ENCODE data around the gene ASB6. TPM values are rescaled to one million over a fixed set of nuclear protein-coding genes. Genes with fewer than 3 reads are reported as not detected.
"Not testable (repeated sequence)": the region's sequence is repeated elsewhere in the genome, so short reads cannot be mapped to it uniquely, and the experiment has no call there.

The ASB6 gene
- polyA plus RNA-seq, 2 of the 4 experiments (the other 2 are of a cell fraction): 9.2 to 17.3 TPM

DNA sequence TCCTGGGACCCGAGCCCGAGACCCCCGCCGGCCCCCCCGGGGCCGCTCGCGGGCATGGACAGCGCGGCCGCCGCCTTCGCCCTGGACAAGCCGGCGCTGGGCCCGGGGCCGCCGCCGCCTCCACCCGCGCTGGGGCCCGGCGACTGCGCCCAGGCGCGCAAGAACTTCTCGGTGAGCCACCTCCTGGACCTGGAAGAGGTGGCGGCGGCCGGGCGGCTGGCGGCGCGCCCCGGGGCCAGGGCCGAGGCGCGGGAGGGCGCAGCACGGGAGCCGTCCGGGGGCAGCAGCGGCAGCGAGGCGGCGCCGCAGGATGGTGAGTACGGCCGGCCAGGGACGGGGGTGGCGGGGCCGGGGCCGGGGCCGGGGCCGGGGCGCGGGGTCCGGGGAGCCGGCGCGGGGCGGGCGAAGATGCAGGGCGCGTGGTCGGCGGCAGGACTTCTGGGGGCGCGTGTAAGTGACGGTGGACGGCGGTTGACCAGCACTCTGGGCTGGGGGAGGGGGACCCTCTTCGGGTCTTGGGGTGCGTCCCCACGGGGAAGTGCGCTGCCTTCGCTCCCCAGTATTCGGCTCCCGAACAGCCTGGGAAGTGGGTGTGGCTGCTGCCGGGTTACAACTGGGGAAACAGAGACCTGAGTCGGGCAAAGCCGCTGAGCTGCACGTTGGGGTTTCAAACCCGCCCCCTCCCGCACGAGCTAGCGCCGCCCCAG, 24.0 kb upstream of the ASB6 start:
- H3K4me3 ChIP-seq: peak overlapping the region; percentile 77
- ChIA-PET CTCF (interaction anchor here (0.7 to 1.5 kb wide), 5 partner anchors 12 to 93 kb away, joined by 3 to 6 read pairs (median 3); no protein-coding TSS in a partner anchor), POLR2A (interaction anchor here (0.7 kb wide), 1 partner anchor 1247 kb away, joined by 3 read pairs; no protein-coding TSS in a partner anchor)
- H3K9me3 ChIP-seq: no peaks in the 10 kb centered on the region
- 68% methylated on average over 11 of the region's 88 CpGs for WGBS (ENCODE audit: missing lambda C conversion rate)
- ATAC-seq: peak in 1 of 2 experiments; percentile 53; a peak in 3 of 6 replicates
- no peak for FAIRE-seq
- H3K4me1 ChIP-seq: peaks cover 18% of the 10 kb centered on the region; the same call in 1 of the 3 replicates
- peak overlapping the region; percentile 86 for H3K4me2 ChIP-seq
- H3K27ac ChIP-seq: peak overlapping the region; percentile 82 to 86
- no peak for DNase-seq (ENCODE audit: low read depth in 1 of 2, low spot score in 1 of 2)
- TF ChIP-seq MYC (IDR thresholded peaks at IDR 0.05; ENCODE audit: borderline replicate concordance, low read length) (no peak), SMC3 (IDR thresholded peaks at IDR 0.05) (0 out of 3 replicates have a peak, but pooled peaks have one; percentile 9)

DNA sequence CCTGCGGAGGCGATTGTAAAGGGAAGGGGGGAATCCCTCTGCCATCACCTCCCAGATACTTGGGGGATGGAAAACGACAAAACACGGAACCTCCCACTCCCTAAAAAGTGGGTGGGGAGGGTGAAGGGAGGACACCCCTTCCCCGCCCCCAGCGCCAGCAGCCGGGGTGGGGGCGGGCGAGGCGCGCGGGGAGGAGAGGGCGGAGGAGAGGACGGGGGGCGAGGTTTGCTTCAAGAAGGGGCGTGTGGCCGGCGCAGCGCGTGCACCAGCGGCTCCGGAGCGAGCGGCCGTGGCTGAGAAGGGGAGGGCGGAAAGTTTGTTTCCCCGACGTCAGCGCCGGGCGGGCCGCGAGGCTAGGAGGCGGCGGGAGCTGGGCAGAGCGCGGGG, 23.4 kb upstream of the ASB6 start, which contains the start of gene PRRX2:
TSS of gene PRRX2 (plus strand) at position 259 of the 387 bp plus-strand sequence. CDS start 221 bp downstream, outside the sequence.
- WGBS (ENCODE audit: missing lambda C conversion rate): 1% methylated on average over 12 of the region's 37 CpGs
- ChIA-PET CTCF (no interaction called here), POLR2A (no interaction called here)

DNA sequence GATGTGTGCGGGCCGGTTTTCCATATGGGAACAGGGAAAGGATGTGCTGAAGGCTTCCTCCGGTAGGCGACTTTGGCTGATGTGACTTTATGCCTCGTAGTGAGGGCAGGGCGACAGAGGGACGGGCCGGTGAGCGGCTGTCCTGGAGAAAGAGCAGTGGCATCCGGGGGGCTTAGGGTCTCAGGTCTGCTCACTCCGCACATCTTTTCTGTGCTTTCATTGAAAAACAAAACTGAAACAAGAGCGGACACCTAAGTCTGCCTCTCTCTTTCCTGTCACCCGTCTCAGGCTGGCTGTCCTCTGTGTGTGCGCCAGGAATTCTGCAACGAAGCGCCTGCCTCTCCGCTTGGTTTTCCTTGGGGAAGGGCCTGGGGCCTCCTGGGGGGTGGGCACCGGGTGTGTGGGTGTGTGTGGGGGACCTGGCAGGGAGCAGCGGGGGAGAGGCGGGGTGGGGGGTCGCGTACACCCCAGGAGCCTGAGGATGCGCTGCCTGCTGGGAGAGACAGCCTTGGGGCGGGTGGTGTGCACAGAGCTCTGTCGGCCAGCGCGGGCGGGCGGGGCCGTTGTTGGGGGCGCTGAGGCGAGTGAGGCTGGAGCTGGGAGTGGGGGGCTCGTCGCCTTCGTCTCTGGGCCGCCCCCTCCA, 22.9 kb upstream of the ASB6 start:
- FAIRE-seq (no peak), ATAC-seq (peak; percentile 47 to 75; a peak in 4 of 6 replicates), DNase-seq (ENCODE audit: low read depth in 1 of 2, low spot score in 1 of 2) (no peak)
- peak overlapping the region; percentile 77 for H3K4me3 ChIP-seq
- ChIA-PET POLR2A (no interaction called here), CTCF (no interaction called here)
- peak overlapping the region; percentile 82 to 86 for H3K27ac ChIP-seq
- WGBS (ENCODE audit: missing lambda C conversion rate): 73% methylated on average over 17 of the region's 36 CpGs
- H3K9me3 ChIP-seq: no peaks in the 10 kb centered on the region
- TF ChIP-seq ZFP36 (IDR thresholded peaks at IDR 0.05; ENCODE audit: borderline replicate concordance, partially characterized antibody) (no peak), NR3C1 (IDR thresholded peaks at IDR 0.05) (no peak), CEBPB (IDR thresholded peaks at IDR 0.05) (no peak), SMC3 (IDR thresholded peaks at IDR 0.05) (no peak)
- peaks cover 18% of the 10 kb centered on the region; the same call in 1 of the 3 replicates for H3K4me1 ChIP-seq
- H3K4me2 ChIP-seq: peak overlapping the region; percentile 86

More for the DNA sequence above, 23.4 kb upstream of the ASB6 start, which contains the start of gene PRRX2:
- DNase-seq (ENCODE audit: low read depth in 1 of 2, low spot score in 1 of 2) (peak; percentile 47 to 49), ATAC-seq (peak; percentile 73 to 79; a peak in 5 of 6 replicates), FAIRE-seq (no peak)
- Histone ChIP-seq H3K27ac (peak within 1 kb of the TSS; percentile 82 to 86), H3K4me2 (peak within 1 kb of the TSS; percentile 86), H3K4me1 (peaks cover 18% of the 10 kb centered on the region; the same call in 1 of the 3 replicates), H3K9me3 (no peaks in the 10 kb centered on the region), H3K4me3 (peak within 1 kb of the TSS; percentile 77)
- TF ChIP-seq HOXA7 (CRISPR knock-in tag; IDR thresholded peaks at IDR 0.05) (no peak), JUNB (IDR thresholded peaks at IDR 0.05) (no peak), JUN (IDR thresholded peaks at IDR 0.05) (0 out of 5 replicates have a peak, but pooled peaks of 1 of the 2 experiments have one; percentile 41)
- TF ChIP-seq, protein P1, sequence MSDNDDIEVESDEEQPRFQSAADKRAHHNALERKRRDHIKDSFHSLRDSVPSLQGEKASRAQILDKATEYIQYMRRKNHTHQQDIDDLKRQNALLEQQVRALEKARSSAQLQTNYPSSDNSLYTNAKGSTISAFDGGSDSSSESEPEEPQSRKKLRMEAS (IDR thresholded peaks at IDR 0.05): peak; percentile 51; the same call in 1 of the 2 replicates
- TF ChIP-seq, protein P2, sequence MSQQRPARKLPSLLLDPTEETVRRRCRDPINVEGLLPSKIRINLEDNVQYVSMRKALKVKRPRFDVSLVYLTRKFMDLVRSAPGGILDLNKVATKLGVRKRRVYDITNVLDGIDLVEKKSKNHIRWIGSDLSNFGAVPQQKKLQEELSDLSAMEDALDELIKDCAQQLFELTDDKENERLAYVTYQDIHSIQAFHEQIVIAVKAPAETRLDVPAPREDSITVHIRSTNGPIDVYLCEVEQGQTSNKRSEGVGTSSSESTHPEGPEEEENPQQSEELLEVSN (IDR thresholded peaks at IDR 0.05; ENCODE audit: borderline replicate concordance, low read depth): 0 out of 2 replicates have a peak, but pooled peaks have one; percentile 23

DNA sequence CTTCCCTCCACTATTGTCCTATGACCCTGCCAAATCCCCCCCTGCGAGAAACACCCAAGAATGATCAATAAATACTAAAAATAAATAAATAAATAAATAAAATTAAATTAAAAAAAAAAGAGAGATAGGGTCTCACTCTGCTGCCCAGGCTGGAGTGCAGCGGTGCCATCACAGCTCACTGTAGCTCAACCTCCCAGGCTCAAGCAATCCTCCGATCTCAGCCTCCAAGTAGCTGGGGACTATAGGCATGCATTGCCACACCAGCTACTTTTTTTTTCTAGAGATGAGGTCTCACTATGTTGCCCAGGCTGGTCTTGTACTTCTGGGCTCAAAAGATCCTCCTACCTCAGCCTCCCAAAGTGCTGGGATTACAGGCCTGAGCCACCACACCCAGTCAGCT, 20.3 kb upstream of the ASB6 start:
- H3K4me3 ChIP-seq; DNase-seq (ENCODE audit: low read depth in 1 of 2, low spot score in 1 of 2); ATAC-seq; H3K9me3 ChIP-seq; H3K4me2 ChIP-seq; FAIRE-seq; POLR2A ChIA-PET; H3K27ac ChIP-seq: not testable (repeated sequence)
- whole genome bisulfite sequencing (ENCODE audit: missing lambda C conversion rate): no CpG with 5 or more reads among the region's 3 CpGs
- CTCF ChIA-PET: interaction anchor here (0.7 to 2.4 kb wide), 2 partner anchors 64 to 595 kb away, joined by 3 to 8 read pairs; no protein-coding TSS in a partner anchor
- H3K4me1 ChIP-seq: peaks cover 14% of the 10 kb centered on the region; the same call in 2 of the 3 replicates

DNA sequence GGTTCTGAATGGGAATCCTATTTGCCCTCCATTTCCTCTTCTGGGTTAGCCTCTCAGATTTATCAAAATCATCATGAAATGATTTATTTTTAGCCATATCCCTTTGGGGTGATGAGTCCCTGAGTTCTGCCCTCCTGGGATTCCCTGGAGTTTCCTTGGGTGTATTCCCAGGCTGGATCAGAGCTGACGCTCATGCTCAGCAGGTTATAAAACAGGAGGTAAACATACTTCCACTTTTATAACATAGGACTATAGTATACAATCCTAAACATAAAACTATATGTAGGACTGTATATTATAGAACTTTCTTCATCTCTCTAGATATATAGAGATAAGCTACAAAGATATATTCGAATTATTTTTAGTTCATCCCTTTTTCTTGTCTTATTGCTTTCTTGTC, 19.1 kb upstream of the ASB6 start:
- POLR2A ChIA-PET: interaction anchor here (0.7 kb wide), 1 partner anchor 578 kb away, joined by 3 read pairs; no protein-coding TSS in a partner anchor

More for the DNA sequence above, 19.1 kb upstream of the ASB6 start:
- Histone ChIP-seq H3K9me3 (no peaks in the 10 kb centered on the region), H3K4me3 (no peak overlapping the region), H3K4me2 (no peak overlapping the region), H3K27ac (no peak overlapping the region), H3K4me1 (peaks cover 21% of the 10 kb centered on the region)
- TF ChIP-seq ZNF302 (CRISPR knock-in tag; IDR thresholded peaks at IDR 0.05) (no peak), ESRRA (IDR thresholded peaks at IDR 0.05; ENCODE audit: borderline replicate concordance, low read length) (no peak), EP300 (IDR thresholded peaks at IDR 0.05) (no peak), HDAC2 (IDR thresholded peaks at IDR 0.05) (no peak), NFE2L2 (conservative IDR thresholded peaks at IDR 0.05; ENCODE audit: low read length) (no peak), CHD2 (IDR thresholded peaks at IDR 0.05; ENCODE audit: low read length, partially characterized antibody) (no peak), HEYL (CRISPR knock-in tag; IDR thresholded peaks at IDR 0.05) (no peak), CEBPB (IDR thresholded peaks at IDR 0.05) (no peak), POLR2A (IDR thresholded peaks at IDR 0.05; ENCODE audit: low read length) (no peak)
- TF ChIP-seq, protein P3, sequence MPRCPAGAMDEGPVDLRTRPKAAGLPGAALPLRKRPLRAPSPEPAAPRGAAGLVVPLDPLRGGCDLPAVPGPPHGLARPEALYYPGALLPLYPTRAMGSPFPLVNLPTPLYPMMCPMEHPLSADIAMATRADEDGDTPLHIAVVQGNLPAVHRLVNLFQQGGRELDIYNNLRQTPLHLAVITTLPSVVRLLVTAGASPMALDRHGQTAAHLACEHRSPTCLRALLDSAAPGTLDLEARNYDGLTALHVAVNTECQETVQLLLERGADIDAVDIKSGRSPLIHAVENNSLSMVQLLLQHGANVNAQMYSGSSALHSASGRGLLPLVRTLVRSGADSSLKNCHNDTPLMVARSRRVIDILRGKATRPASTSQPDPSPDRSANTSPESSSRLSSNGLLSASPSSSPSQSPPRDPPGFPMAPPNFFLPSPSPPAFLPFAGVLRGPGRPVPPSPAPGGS (IDR thresholded peaks at IDR 0.05): no peak
- DNase-seq (ENCODE audit: low read depth in 1 of 2, low spot score in 1 of 2): no peak
- CTCF ChIA-PET: interaction anchor here (0.5 to 1.8 kb wide), 6 partner anchors 19 to 756 kb away, joined by 3 to 5 read pairs (median 3); no protein-coding TSS in a partner anchor
- WGBS (ENCODE audit: missing lambda C conversion rate): 56% methylated on average over 2 of the region's 2 CpGs
- FAIRE-seq: no peak
- ATAC-seq: no peak
